ENCODE results near the gene C17orf50. TPM values are rescaled to one million over a fixed set of nuclear protein-coding genes. Genes with fewer than 3 reads are reported as not detected.

C17orf50 gene
- total RNA-seq, 3 donors from 2014 or later = not detected

- Histone ChIP-seq H3K36me3 (ENCODE audit: low read depth) (no peaks in the 10 kb centered on the region), H3K9me3 (no peaks in the 10 kb centered on the region), H3K4me1 (ENCODE audit: low read depth) (no peaks in the 10 kb centered on the region), H3K4me3 (no peak overlapping the region)
- TF ChIP-seq CTCF (IDR thresholded peaks at IDR 0.05) = no peak
- no peak for DNase-seq
- ATAC-seq = no peak
- intact Hi-C loops (cut with DNase I, micrococcal nuclease) = no loop called here
Observed at GRCh38 chr17:35716173-35716572, 44.5 kb upstream of the C17orf50 start.

GRCh38 chr17:35716897-35717465 lies 43.7 kb upstream of the C17orf50 start:
- no peak for ATAC-seq

GRCh38 chr17:35717475-35717874 lies 43.2 kb upstream of the C17orf50 start:
- Histone ChIP-seq H3K4me3 (no peak overlapping the region), H3K36me3 (ENCODE audit: low read depth) (no peaks in the 10 kb centered on the region), H3K9me3 (no peaks in the 10 kb centered on the region), H3K4me1 (ENCODE audit: low read depth) (no peaks in the 10 kb centered on the region)
- intact Hi-C loops (cut with DNase I, micrococcal nuclease) = no loop called here
- DNase-seq (no peak), ATAC-seq (no peak)
- TF ChIP-seq CTCF (IDR thresholded peaks at IDR 0.05) = no peak

More at GRCh38 chr17:35716897-35717465, 43.7 kb upstream of the C17orf50 start:
- H3K36me3 ChIP-seq (ENCODE audit: low read depth) = no peaks in the 10 kb centered on the region
- H3K4me1 ChIP-seq (ENCODE audit: low read depth) = no peaks in the 10 kb centered on the region
- H3K4me3 ChIP-seq = no peak overlapping the region
- no peaks in the 10 kb centered on the region for H3K9me3 ChIP-seq
- intact Hi-C loops (cut with DNase I, micrococcal nuclease) = no loop called here
- no peak for DNase-seq
- TF ChIP-seq CTCF (IDR thresholded peaks at IDR 0.05) = no peak

- no peak for DNase-seq
- no peak for ATAC-seq
- H3K4me3 ChIP-seq = no peak overlapping the region
- H3K4me1 ChIP-seq (ENCODE audit: low read depth) = no peaks in the 10 kb centered on the region
- no peaks in the 10 kb centered on the region for H3K36me3 ChIP-seq (ENCODE audit: low read depth)
- H3K9me3 ChIP-seq = no peaks in the 10 kb centered on the region
- intact Hi-C loops (cut with DNase I, micrococcal nuclease) = no loop called here
- TF ChIP-seq CTCF (IDR thresholded peaks at IDR 0.05) = no peak
Observed at GRCh38 chr17:35723735-35724134, 37.0 kb upstream of the C17orf50 start.

GRCh38 chr17:35725058-35725457 lies 35.6 kb upstream of the C17orf50 start:
- Histone ChIP-seq H3K4me3 (no peak overlapping the region), H3K36me3 (ENCODE audit: low read depth) (no peaks in the 10 kb centered on the region), H3K4me1 (ENCODE audit: low read depth) (no peaks in the 10 kb centered on the region), H3K9me3 (no peaks in the 10 kb centered on the region)
- no peak for DNase-seq
- no peak for TF ChIP-seq CTCF (IDR thresholded peaks at IDR 0.05)
- ATAC-seq = no peak
- intact Hi-C loops (cut with DNase I, micrococcal nuclease) = no loop called here

GRCh38 chr17:35725802-35726126 lies 34.9 kb upstream of the C17orf50 start:
- no peaks in the 10 kb centered on the region for H3K36me3 ChIP-seq (ENCODE audit: low read depth)

More at GRCh38 chr17:35725802-35726126, 34.9 kb upstream of the C17orf50 start:
- H3K4me1 ChIP-seq (ENCODE audit: low read depth) = no peaks in the 10 kb centered on the region
- no peak for DNase-seq
- intact Hi-C loops (cut with DNase I, micrococcal nuclease) = no loop called here
- no peaks in the 10 kb centered on the region for H3K9me3 ChIP-seq
- TF ChIP-seq CTCF (IDR thresholded peaks at IDR 0.05) = no peak
- ATAC-seq = no peak
- H3K4me3 ChIP-seq = no peak overlapping the region
